Measurements from ENCODE around the gene C2CD2. TPM values are rescaled to one million over a fixed set of nuclear protein-coding genes. Genes with fewer than 3 reads are reported as not detected.

C2CD2 gene
- total RNA-seq, 1 experiment from 2014 or later: 13.6 TPM

- no TSS peak for BruUV-seq (replicated peaks)
- DNase-seq: no peak
- Mint-ChIP-seq H3K36me3 (ENCODE audit: insufficient read depth, unreplicated experiment) (peaks cover 5% of the 10 kb centered on the region), H3K27me3 (ENCODE audit: unreplicated experiment) (no peaks in the 10 kb centered on the region), H3K9me3 (ENCODE audit: low read depth, unreplicated experiment) (no peaks in the 10 kb centered on the region), H3K4me1 (ENCODE audit: low read depth, unreplicated experiment) (no peaks in the 10 kb centered on the region), H3K27ac (ENCODE audit: unreplicated experiment) (no peak overlapping the region), H3K4me3 (ENCODE audit: low read depth, unreplicated experiment) (no peak overlapping the region)
- CTCF ChIA-PET: interaction anchor here (0.7 to 1.0 kb wide), 4 partner anchors 22 to 499 kb away, joined by 3 to 13 read pairs (median 4); no protein-coding TSS in a partner anchor
- intact Hi-C loops (cut with micrococcal nuclease; ENCODE audit: unreplicated experiment): no loop called here
- TF ChIP-seq CTCF (IDR thresholded peaks at IDR 0.05; ENCODE audit: unreplicated experiment): no peak
These were observed 90.4 kb downstream of the C2CD2 start for GRCh38 chr21:41863439-41863740.

- Mint-ChIP-seq H3K4me1 (ENCODE audit: low read depth, unreplicated experiment) (no peaks in the 10 kb centered on the region), H3K9me3 (ENCODE audit: low read depth, unreplicated experiment) (no peaks in the 10 kb centered on the region), H3K27ac (ENCODE audit: unreplicated experiment) (no peak overlapping the region), H3K4me3 (ENCODE audit: low read depth, unreplicated experiment) (no peak overlapping the region), H3K27me3 (ENCODE audit: unreplicated experiment) (no peaks in the 10 kb centered on the region), H3K36me3 (ENCODE audit: insufficient read depth, unreplicated experiment) (peaks cover 5% of the 10 kb centered on the region)
- intact Hi-C loops (cut with micrococcal nuclease; ENCODE audit: unreplicated experiment): no loop called here
- BruUV-seq (replicated peaks): no TSS peak
- TF ChIP-seq CTCF (IDR thresholded peaks at IDR 0.05; ENCODE audit: unreplicated experiment): no peak
- no peak for DNase-seq
- CTCF ChIA-PET: no interaction called here
These were observed 91.8 kb downstream of the C2CD2 start for GRCh38 chr21:41861987-41862386.

- Mint-ChIP-seq H3K27me3 (ENCODE audit: unreplicated experiment) (no peaks in the 10 kb centered on the region), H3K27ac (ENCODE audit: unreplicated experiment) (no peak overlapping the region), H3K36me3 (ENCODE audit: insufficient read depth, unreplicated experiment) (peaks cover 5% of the 10 kb centered on the region), H3K4me1 (ENCODE audit: low read depth, unreplicated experiment) (no peaks in the 10 kb centered on the region), H3K4me3 (ENCODE audit: low read depth, unreplicated experiment) (no peak overlapping the region), H3K9me3 (ENCODE audit: low read depth, unreplicated experiment) (no peaks in the 10 kb centered on the region)
- no peak for DNase-seq
- TF ChIP-seq CTCF (IDR thresholded peaks at IDR 0.05; ENCODE audit: unreplicated experiment): no peak
- intact Hi-C loops (cut with micrococcal nuclease; ENCODE audit: unreplicated experiment): no loop called here
- BruUV-seq (replicated peaks): no TSS peak
- CTCF ChIA-PET: no interaction called here
These were observed 92.6 kb downstream of the C2CD2 start for GRCh38 chr21:41861255-41861654.

- no peaks in the 10 kb centered on the region for H3K36me3 Mint-ChIP-seq (ENCODE audit: insufficient read depth, unreplicated experiment)
- CTCF ChIA-PET: no interaction called here
- no peaks in the 10 kb centered on the region for H3K27me3 Mint-ChIP-seq (ENCODE audit: unreplicated experiment)
- no peak overlapping the region for H3K4me3 Mint-ChIP-seq (ENCODE audit: low read depth, unreplicated experiment)
- no peaks in the 10 kb centered on the region for H3K9me3 Mint-ChIP-seq (ENCODE audit: low read depth, unreplicated experiment)
- DNase-seq: no peak
- H3K4me1 Mint-ChIP-seq (ENCODE audit: low read depth, unreplicated experiment): no peaks in the 10 kb centered on the region
- TF ChIP-seq CTCF (IDR thresholded peaks at IDR 0.05; ENCODE audit: unreplicated experiment): no peak
- H3K27ac Mint-ChIP-seq (ENCODE audit: unreplicated experiment): no peak overlapping the region
- BruUV-seq (replicated peaks): no TSS peak
- intact Hi-C loops (cut with micrococcal nuclease; ENCODE audit: unreplicated experiment): no loop called here
These were observed 94.4 kb downstream of the C2CD2 start for GRCh38 chr21:41859297-41859980.

Data from Calu3 (cell line).